Cardiac muscle cell (in vitro differentiated cells and primary cell): Measurements from ENCODE around the gene CREM. TPM values are rescaled to one million over a fixed set of nuclear protein-coding genes. Genes with fewer than 3 reads are reported as not detected.

ENCODE experiments used
- DNase-seq, 2 donors: peaks; one replicate each; pipeline versions ENCODE4 v3.0.0 to v3.0.0-alpha.2; 2010 to 2017; ENCODE audit warnings: low read depth in 1 of 2, low spot score in 1 of 2
- H3K27ac ChIP-seq: fragments of 200-600 bp; sonication (generic); 2 replicates; pipeline ENCODE4 v1.5.1; 2016
- H3K27me3 ChIP-seq: fragments of 200-600 bp; sonication (generic); 2 replicates; pipeline ENCODE4 v1.6.0; 2016; ENCODE audit warnings: control low read depth
- H3K36me3 ChIP-seq: fragments of 200-600 bp; sonication (generic); 2 replicates; pipeline ENCODE4 v1.5.1; 2016; ENCODE audit warnings: control low read depth
- H3K4me1 ChIP-seq: fragments of 200-600 bp; sonication (generic); 2 replicates; pipeline ENCODE4 v1.8.1; 2017; ENCODE audit warnings: low read depth, mild to moderate bottlenecking, mixed run types
- H3K4me3 ChIP-seq: fragments of 200-600 bp; sonication (generic); 2 replicates; pipeline ENCODE4 v1.5.1; 2016; ENCODE audit warnings: mild to moderate bottlenecking
- H3K9me3 ChIP-seq: fragments of 200-600 bp; sonication (generic); 2 replicates; pipeline ENCODE4 v1.5.1; 2017; ENCODE audit warnings: low read depth, mild to moderate bottlenecking, control low read depth
- CTCF ChIP-seq: IDR thresholded peaks from 2 replicates; pipeline ENCODE4 v1.5.1; 2012; ENCODE audit warnings: low read depth, mild to moderate bottlenecking, low read length
- polyA plus RNA-seq: library from polyadenylated mRNA; unstranded; fragments of >200 nt; fragmentation: Nextera tagmentation; extraction: Ambion mirVana; gene quantifications from 2 replicates; pipeline ENCODE4 v1.2.1, GENCODE V29; 2016
- total RNA-seq: library from RNA; depleted of rRNA; stranded (reverse); fragments of >200 nt; gene quantifications from 2 replicates; pipeline ENCODE4 v1.2.3, GENCODE V29; 2016

Gene CREM
- total and polyA plus RNA-seq, 2 experiments from 2014 or later: 415 to 486 TPM

- Histone ChIP-seq H3K9me3 (no peaks in the 10 kb centered on the region), H3K4me1 (no peaks in the 10 kb centered on the region), H3K36me3 (no peaks in the 10 kb centered on the region), H3K4me3 (no peak overlapping the region), H3K27me3 (no peaks in the 10 kb centered on the region), H3K27ac (no peak overlapping the region)
- no peak for DNase-seq
- TF ChIP-seq CTCF: no peak
Observed at GRCh38 chr10:35226507-35226906, 99.9 kb downstream of the CREM start.

- no peaks in the 10 kb centered on the region for H3K4me1 ChIP-seq
- H3K36me3 ChIP-seq: no peaks in the 10 kb centered on the region
- no peaks in the 10 kb centered on the region for H3K9me3 ChIP-seq
- TF ChIP-seq CTCF: no peak
- no peaks in the 10 kb centered on the region for H3K27me3 ChIP-seq
- H3K27ac ChIP-seq: no peak overlapping the region
- DNase-seq: no peak
- H3K4me3 ChIP-seq: no peak overlapping the region
Observed at GRCh38 chr10:35228058-35228457, 101.4 kb downstream of the CREM start.

GRCh38 chr10:35231646-35232045 lies 105.0 kb downstream of the CREM start:
- Histone ChIP-seq H3K36me3 (no peaks in the 10 kb centered on the region), H3K4me3 (no peak overlapping the region), H3K27me3 (no peaks in the 10 kb centered on the region), H3K9me3 (no peaks in the 10 kb centered on the region), H3K27ac (no peak overlapping the region), H3K4me1 (no peaks in the 10 kb centered on the region)
- TF ChIP-seq CTCF: no peak
- no peak for DNase-seq

- peak overlapping the region; percentile 6 for H3K27ac ChIP-seq
- H3K36me3 ChIP-seq: no peaks in the 10 kb centered on the region
- H3K4me1 ChIP-seq: no peaks in the 10 kb centered on the region
- no peak for TF ChIP-seq CTCF
- no peaks in the 10 kb centered on the region for H3K9me3 ChIP-seq
- H3K4me3 ChIP-seq: no peak overlapping the region
- DNase-seq: no peak
- H3K27me3 ChIP-seq: no peaks in the 10 kb centered on the region
Observed at GRCh38 chr10:35232527-35232926, 105.9 kb downstream of the CREM start.

- H3K4me1 ChIP-seq: no peaks in the 10 kb centered on the region
- no peak for TF ChIP-seq CTCF
- H3K27ac ChIP-seq: no peak overlapping the region
- H3K36me3 ChIP-seq: no peaks in the 10 kb centered on the region
- H3K4me3 ChIP-seq: no peak overlapping the region
- no peak for DNase-seq
- no peaks in the 10 kb centered on the region for H3K9me3 ChIP-seq
- no peaks in the 10 kb centered on the region for H3K27me3 ChIP-seq
Observed at GRCh38 chr10:35234073-35234472, 107.4 kb downstream of the CREM start.

- peak; percentile 27 to 56 for DNase-seq
- Histone ChIP-seq H3K9me3 (no peaks in the 10 kb centered on the region), H3K36me3 (no peaks in the 10 kb centered on the region), H3K4me3 (no peak overlapping the region), H3K27ac (no peak overlapping the region), H3K27me3 (no peaks in the 10 kb centered on the region), H3K4me1 (no peaks in the 10 kb centered on the region)
- peak; percentile 50 for TF ChIP-seq CTCF
Observed at GRCh38 chr10:35236739-35237138, 110.1 kb downstream of the CREM start.
